Spleen (tissue), 11 donors: ENCODE results near the gene STRADB. TPM values are rescaled to one million over a fixed set of nuclear protein-coding genes. Genes with fewer than 3 reads are reported as not detected.

Experiments
- DNase-seq: peaks from one replicate; pipeline ENCODE4 v3.0.0-alpha.2; 2020
- H3K27ac ChIP-seq, 8 donors: fragments of 200-600 bp; sonication (generic) in 7 of 8; 1 replicate in 4 of 8; 2 replicates in 4 of 8; pipeline versions ENCODE4 v1.5.0 to v1.8.0; 2016 to 2021; ENCODE audit warnings: inconsistent platforms in 4 of 8, mild to moderate bottlenecking in 4 of 8, moderate library complexity in 1 of 8
- H3K27me3 ChIP-seq, 7 donors: fragments of 200-600 bp; sonication (generic) in 6 of 7; replicated peaks in 1 of 7; 1 replicate in 4 of 7; 2 replicates in 3 of 7; pipeline versions ENCODE4 v1.5.0 to v1.8.0; 2016 to 2021; ENCODE audit warnings: inconsistent platforms in 3 of 7, mild to moderate bottlenecking in 1 of 7
- H3K36me3 ChIP-seq, 6 donors: fragments of 200-600 bp; sonication (generic) in 5 of 6; 1 replicate in 4 of 6; 2 replicates in 2 of 6; pipeline versions ENCODE4 v1.5.0 to v1.8.0; 2016 to 2021; ENCODE audit warnings: inconsistent platforms in 2 of 6
- H3K4me1 ChIP-seq, 6 donors: fragments of 200-600 bp; sonication (generic) in 5 of 6; 1 replicate in 3 of 6; 2 replicates in 3 of 6; pipeline versions ENCODE4 v1.5.0 to v1.8.0; 2016 to 2021; ENCODE audit warnings: inconsistent platforms in 3 of 6
- H3K4me3 ChIP-seq, 8 donors: fragments of 200-600 bp; sonication (generic) in 7 of 8; 1 replicate in 4 of 8; 2 replicates in 4 of 8; pipeline versions ENCODE4 v1.5.0 to v1.8.0; 2016 to 2021; ENCODE audit warnings: inconsistent platforms in 4 of 8, mild to moderate bottlenecking in 4 of 8, moderate library complexity in 2 of 8
- H3K9me3 ChIP-seq, 8 donors: fragments of 200-600 bp; sonication (generic) in 7 of 8; 1 replicate in 4 of 8; 2 replicates in 4 of 8; pipeline versions ENCODE4 v1.5.0 to v1.8.0; 2016 to 2021; ENCODE audit warnings: inconsistent platforms in 4 of 8
- CTCF ChIP-seq, 11 experiments: fragments of 200-600 bp in 7 of 11; fragments of 450-650 bp in 4 of 11; sonication (generic) in 4 of 11; IDR thresholded peaks in 8 of 11; conservative IDR thresholded peaks in 3 of 11; 1 replicate in 7 of 11; 2 replicates in 4 of 11; pipeline versions ENCODE4 v1.4.0 to v1.8.0; 2016 to 2021; ENCODE audit warnings: antibody characterized with exemption in 11 of 11, inconsistent platforms in 4 of 11, mild to moderate bottlenecking in 1 of 11
- POLR2A ChIP-seq, 3 donors: fragments of 450-650 bp; IDR thresholded peaks; one replicate each; pipeline ENCODE4 v1.5.1; 2017; ENCODE audit warnings: antibody characterized with exemption in 3 of 3, mild to moderate bottlenecking in 1 of 3
- POLR2AphosphoS5 ChIP-seq, 3 donors: sonication (generic); formaldehyde crosslinking; IDR thresholded peaks; one replicate each; pipeline ENCODE4 v1.5.1; 2017; ENCODE audit warnings: antibody characterized with exemption in 3 of 3
- WGBS, 5 donors: extraction: QIAGEN DNeasy Blood & Tissue Kit in 3 of 5; methylation state at CpG; one replicate each; pipeline versions ENCODE4 v1.1.5 to v1.1.7; 2013 to 2018; 5-methylcytosine and 5-hydroxymethylcytosine counted together
- intact Hi-C: fragments of 100-400 bp; cut with DNase I; formaldehyde crosslinking; loops from one replicate; pipeline ENCODE4 v1.15.0; 2023; ENCODE audit warnings: low total_unique reads
- polyA plus RNA-seq, 3 donors: library from polyadenylated mRNA; stranded (reverse); fragments of 200-250 nt; gene quantifications; one replicate each; pipeline ENCODE4 v1.2.1, GENCODE V29; 2013
- total RNA-seq, 7 donors: library from RNA; depleted of rRNA in 3 of 7; stranded (reverse); fragments of >200 nt in 3 of 7; fragmentation: NEBNext Ultra II Directional in 4 of 7; extraction: Animal tissue kit (Norgen Biotek cat#: 25700) in 4 of 7; gene quantifications; one replicate each; pipeline versions ENCODE4 v1.1.0 to v1.2.1, GENCODE V29; 2016 to 2021
- donor health status: healthy with polysubstance abuse.
- donor health status: DM: no; HTN: no; CAD: no; lungs with moderate emphysema.
- donor health status: DM: no; HTN: no; CAD: no.
- donor health status: Bipolar disorder and iron deficiency.
- donor health status: healthy.
- donor health status: DM: no; HTN: no; CAD: no.
- donor health status: DM: yes; HTN: yes; CAD: no.

The STRADB gene
- total and polyA plus RNA-seq, 10 donors, result 13.4 to 45.3 (median 20.3) TPM

GRCh38 chr2:201448701-201449100 is 2.8 kb upstream of the STRADB start:
- Histone ChIP-seq H3K27me3 (no peaks in the 10 kb centered on the region), H3K4me1 (peaks cover 26 to 90% (median 56%) of the 10 kb centered on the region in 6 donors), H3K9me3 (no peaks in the 10 kb centered on the region), H3K36me3 (no peaks in the 10 kb centered on the region), H3K27ac (peak overlapping the region in 1 of 8 donors; percentile 18), H3K4me3 (no peak overlapping the region)
- DNase-seq, result no peak
- intact Hi-C loops, result no loop called here
- WGBS, 5 donors, result 65 to 84% (median 81%) methylated on average over 4 of the region's 4 CpGs
- TF ChIP-seq POLR2A (IDR thresholded peaks at IDR 0.05) (no peak), POLR2AphosphoS5 (IDR thresholded peaks at IDR 0.05) (no peak), CTCF (IDR thresholded peaks at IDR 0.05 in 8 of 11, conservative IDR thresholded peaks at IDR 0.05 in 3 of 11) (no peak)

- DNase-seq, result no peak
- Histone ChIP-seq H3K4me1 (peaks cover 20 to 69% (median 48%) of the 10 kb centered on the region in 6 donors), H3K36me3 (peaks cover 0 to 9% (median 0%) of the 10 kb centered on the region in 6 donors), H3K27me3 (no peaks in the 10 kb centered on the region), H3K27ac (peak overlapping the region; percentile 83 to 95 (median 92)), H3K4me3 (peak overlapping the region; percentile 51 to 87 (median 78)), H3K9me3 (no peaks in the 10 kb centered on the region)
- WGBS, 5 donors, result 0 to 1% (median 0%) methylated on average over 7 to 20 of the region's 20 CpGs
- intact Hi-C loops, result loop anchor here (10.0 kb wide), 1 partner anchor 196 kb away; no protein-coding TSS in a partner anchor
- TF ChIP-seq POLR2A (IDR thresholded peaks at IDR 0.05) (no peak), CTCF (IDR thresholded peaks at IDR 0.05 in 8 of 11, conservative IDR thresholded peaks at IDR 0.05 in 3 of 11) (no peak), POLR2AphosphoS5 (IDR thresholded peaks at IDR 0.05) (no peak)
Observed at GRCh38 chr2:201450954-201451291, 617 bp upstream of the STRADB start.

- DNase-seq, result no peak
- TF ChIP-seq CTCF (IDR thresholded peaks at IDR 0.05 in 8 of 11, conservative IDR thresholded peaks at IDR 0.05 in 3 of 11) (peak in 1 of 11 experiments; percentile 4), POLR2AphosphoS5 (IDR thresholded peaks at IDR 0.05) (no peak)
- Histone ChIP-seq H3K36me3 (peaks cover 0 to 21% (median 0%) of the 10 kb centered on the region in 6 donors), H3K9me3 (no peaks in the 10 kb centered on the region), H3K27me3 (no peaks in the 10 kb centered on the region), H3K4me3 (peak overlapping the region; percentile 51 to 87 (median 78)), H3K4me1 (peaks cover 20 to 55% (median 40%) of the 10 kb centered on the region in 6 donors), H3K27ac (peak overlapping the region; percentile 83 to 95 (median 92))
- WGBS, 5 donors, result 12 to 28% (median 13%) methylated on average over 28 to 49 of the region's 49 CpGs
- intact Hi-C loops, result loop anchor here (10.0 kb wide), 1 partner anchor 197 kb away; no protein-coding TSS in a partner anchor
Observed at GRCh38 chr2:201452058-201452921, 750 bp downstream of the STRADB start.
